NCI-H2196 (cell line): Measurements from ENCODE around the gene TLR8.

Experiments used
- DNase-seq: peaks from one replicate; lab custom pipeline; 2025; ENCODE audit not compliant: unreplicated experiment; lab: John Stamatoyannopoulos, UW

Gene TLR8

DNA sequence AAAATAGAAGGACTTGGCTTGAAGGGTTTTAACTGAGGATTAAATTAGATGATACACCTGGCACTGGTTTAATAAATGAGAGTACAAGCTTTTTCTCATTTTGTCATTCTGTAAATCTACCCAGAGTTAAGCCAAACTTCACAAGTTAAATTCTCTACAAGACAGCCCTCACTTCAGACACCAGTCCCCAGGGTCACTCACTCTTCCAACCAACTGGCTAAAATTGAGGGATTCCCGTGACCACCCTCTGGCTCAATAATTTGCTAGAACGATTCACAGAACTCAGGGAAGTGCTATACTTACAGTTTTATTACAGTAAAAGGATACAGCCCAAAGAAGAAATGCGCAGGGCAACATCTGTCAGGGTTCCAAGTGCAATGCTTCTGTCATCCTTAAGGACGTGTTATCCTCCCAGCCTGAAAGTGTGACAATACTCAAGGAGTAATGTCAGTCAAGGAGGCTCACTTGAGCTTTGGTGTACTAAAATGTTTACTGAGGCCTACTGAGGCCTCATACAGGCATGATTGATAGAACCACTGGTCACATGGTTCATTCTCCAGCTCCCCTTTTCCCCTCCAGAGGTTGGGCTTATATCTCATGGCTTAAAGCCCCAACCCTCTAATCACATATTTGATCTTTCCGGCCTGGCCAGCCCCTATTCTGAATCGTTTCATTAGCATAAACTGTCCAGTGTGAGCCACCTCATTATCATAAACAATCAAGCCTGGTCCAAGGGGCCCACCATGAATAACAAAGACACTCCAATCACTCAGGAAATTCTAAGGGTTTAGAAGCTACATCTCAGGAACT, 58.9 kb downstream of the TLR8 start:
- DNase-seq, result no peak

DNA sequence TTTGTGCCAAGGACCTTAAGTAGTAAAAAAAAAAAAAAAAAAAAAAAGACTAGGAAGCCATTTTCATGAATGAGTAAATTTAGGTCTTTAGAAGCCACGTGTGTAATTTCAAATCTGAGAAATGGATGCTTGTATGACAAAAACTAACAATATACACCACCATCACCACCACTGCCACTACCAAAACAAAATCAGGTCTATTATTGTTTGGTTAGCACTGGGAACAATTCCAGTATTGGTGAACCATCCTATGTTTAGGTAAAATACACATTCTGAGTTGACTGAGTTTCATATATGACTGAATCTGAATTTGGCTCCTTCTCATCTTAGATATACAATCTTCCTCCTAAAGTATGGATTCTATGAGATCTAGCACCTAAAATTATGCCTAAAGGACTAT, 59.7 kb downstream of the TLR8 start:
- no peak for DNase-seq

GRCh38 chrX:12967711-12968465, 61.5 kb downstream of the TLR8 start:
- DNase-seq, result no peak

DNA sequence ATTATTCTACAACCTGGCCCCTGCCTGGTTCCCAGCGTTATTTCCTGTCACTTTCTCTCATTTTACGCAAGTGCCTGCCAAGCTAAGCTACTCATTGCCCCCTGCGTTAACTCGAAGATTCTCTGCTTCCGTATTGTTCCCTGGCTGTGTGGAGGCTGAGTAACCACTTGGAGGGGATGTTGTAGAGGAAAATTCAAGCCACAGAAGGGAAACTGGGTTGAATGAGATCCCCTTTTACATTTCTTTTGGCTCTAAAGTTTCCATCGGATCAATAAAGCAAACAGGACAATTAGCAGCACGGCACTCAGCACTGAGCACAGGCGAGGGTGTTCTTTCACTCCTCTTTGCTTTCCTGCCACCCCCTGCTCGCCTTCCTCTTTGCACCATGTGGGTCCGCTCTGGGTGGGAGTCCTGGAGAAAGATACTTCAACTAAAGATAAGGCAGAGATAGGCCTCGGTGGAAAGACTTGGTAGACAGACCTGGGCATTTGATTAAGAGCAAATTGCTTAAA, 64.3 kb downstream of the TLR8 start:
- DNase-seq, result no peak

DNA sequence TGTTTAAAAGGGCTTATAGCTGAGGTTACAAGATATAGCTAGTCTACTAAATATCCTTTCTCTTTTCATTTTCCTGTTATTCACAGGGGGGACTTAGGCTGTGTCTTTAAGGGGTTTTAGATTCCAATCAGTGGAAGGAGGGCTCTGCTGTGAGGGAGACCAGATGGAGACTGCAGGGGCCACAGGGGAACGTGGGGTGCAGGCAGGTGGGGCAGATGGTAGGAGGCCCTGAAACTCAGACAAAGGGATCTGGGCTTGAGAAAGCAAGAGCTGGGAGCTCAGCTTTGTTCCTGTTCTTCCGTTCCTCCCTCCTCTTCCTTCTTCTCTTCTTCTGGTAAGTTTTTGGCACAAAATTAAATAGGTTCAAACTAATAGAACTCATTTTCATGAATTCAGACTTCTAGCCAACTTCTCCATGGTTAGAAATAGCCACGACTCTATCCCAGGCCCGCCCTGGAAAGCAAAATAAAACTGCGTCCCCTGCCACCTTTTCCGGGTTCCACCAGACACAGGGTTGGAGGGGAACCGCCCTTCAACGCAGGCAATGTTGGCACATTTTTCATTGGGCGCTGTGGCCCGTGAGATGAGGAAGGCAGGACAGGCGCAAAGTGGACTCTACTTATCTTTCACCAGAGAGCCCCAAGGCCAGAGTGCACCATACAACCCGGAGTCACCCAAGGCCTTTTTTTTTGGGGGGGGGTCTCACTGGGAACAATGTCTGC, 65.0 kb downstream of the TLR8 start:
- no peak for DNase-seq

- no peak for DNase-seq
Observed at GRCh38 chrX:12972243-12972642, 65.8 kb downstream of the TLR8 start.
